Measurements from ENCODE around the gene NT5DC1. TPM values are rescaled to one million over a fixed set of nuclear protein-coding genes. Genes with fewer than 3 reads are reported as not detected.
"Not testable (repeated sequence)": the region's sequence is repeated elsewhere in the genome, so short reads cannot be mapped to it uniquely, and the experiment has no call there.

The NT5DC1 gene
- polyA plus RNA-seq, 6 donors from 2014 or later: 59.0 to 94.7 (median 72.8) TPM

DNA sequence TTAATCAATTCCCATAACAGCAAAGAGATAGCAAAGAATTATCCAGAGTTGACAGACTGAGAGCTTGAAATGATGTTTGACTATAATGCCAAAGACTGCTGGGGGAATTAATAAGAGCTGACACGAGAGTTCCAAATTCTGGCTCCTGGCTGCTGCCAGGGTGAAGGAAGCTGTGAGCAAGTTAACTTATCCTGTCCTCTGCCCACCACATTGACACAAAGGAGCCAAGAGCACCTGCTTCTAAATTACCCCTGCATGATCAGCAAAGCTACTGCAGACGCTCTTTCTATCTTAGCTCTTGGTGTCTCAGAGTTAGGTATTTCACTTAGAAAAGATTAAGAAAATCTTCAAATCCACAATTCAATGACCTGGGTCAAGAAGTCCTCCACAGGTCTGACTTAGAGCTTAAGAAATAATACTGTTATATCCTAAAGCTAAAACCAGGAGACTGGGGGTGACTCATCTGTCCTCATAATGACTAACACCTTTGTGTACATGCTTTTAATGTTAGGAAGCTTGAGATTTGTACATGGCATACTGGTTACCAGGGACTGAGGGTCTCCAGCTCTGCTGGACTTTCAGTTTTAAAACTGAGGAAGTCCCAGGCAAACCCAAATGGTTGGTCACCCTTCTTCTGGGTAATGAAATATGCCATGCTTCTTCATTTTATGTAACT is 26.8 kb upstream of the NT5DC1 start:
- Mint-ChIP-seq H3K4me1 (no peaks in the 10 kb centered on the region), H3K9me3 (no peaks in the 10 kb centered on the region), H3K36me3 (no peaks in the 10 kb centered on the region), H3K4me3 (no peak overlapping the region), H3K27me3 (peaks cover 15 to 20% (median 18%) of the 10 kb centered on the region in 3 donors), H3K27ac (no peak overlapping the region)
- DNase-seq (no peak), ATAC-seq (ENCODE audit: low read depth in 2 of 2) (no peak)

GRCh38 chr6:116074732-116075390 is 25.8 kb upstream of the NT5DC1 start:
- Mint-ChIP-seq H3K4me1 (no peaks in the 10 kb centered on the region), H3K4me3 (no peak overlapping the region), H3K27me3 (peaks cover 15 to 27% (median 22%) of the 10 kb centered on the region in 3 donors), H3K9me3 (no peaks in the 10 kb centered on the region), H3K27ac (no peak overlapping the region), H3K36me3 (no peaks in the 10 kb centered on the region)
- DNase-seq (no peak), ATAC-seq (ENCODE audit: low read depth in 2 of 2) (no peak)

DNA sequence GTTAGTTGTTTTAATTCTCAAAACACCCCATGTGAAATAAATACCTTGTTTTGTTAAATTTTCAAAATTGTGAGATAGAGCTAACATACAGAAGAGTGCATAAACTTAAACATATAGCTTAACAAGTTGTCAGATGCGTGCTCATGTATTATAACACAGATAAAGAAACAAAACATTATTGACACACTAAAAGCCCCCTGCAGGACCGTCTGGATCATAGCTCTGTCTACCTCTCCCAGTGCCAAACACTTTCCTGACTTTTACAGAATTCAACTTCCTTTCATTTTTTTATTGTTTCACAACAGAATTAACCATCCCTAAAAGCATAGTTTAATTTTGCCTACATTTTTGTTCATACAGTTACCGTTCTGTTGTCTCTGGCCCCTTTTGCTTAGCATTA is 22.1 kb upstream of the NT5DC1 start:
- Mint-ChIP-seq H3K36me3 (no peaks in the 10 kb centered on the region), H3K4me1 (no peaks in the 10 kb centered on the region), H3K9me3 (peaks cover 0 to 3% (median 0%) of the 10 kb centered on the region in 7 donors), H3K4me3 (no peak overlapping the region), H3K27ac (no peak overlapping the region), H3K27me3 (peaks cover 31 to 44% (median 32%) of the 10 kb centered on the region in 3 donors)
- no peak for ATAC-seq (ENCODE audit: low read depth in 2 of 2)
- no peak for DNase-seq

GRCh38 chr6:116078945-116079344 is 21.7 kb upstream of the NT5DC1 start:
- peaks cover 0 to 3% (median 0%) of the 10 kb centered on the region in 7 donors for H3K9me3 Mint-ChIP-seq
- peaks cover 28 to 44% (median 32%) of the 10 kb centered on the region in 3 donors for H3K27me3 Mint-ChIP-seq
- ATAC-seq (ENCODE audit: low read depth in 2 of 2) (no peak), DNase-seq (no peak)
- H3K4me1 Mint-ChIP-seq: no peaks in the 10 kb centered on the region
- H3K36me3 Mint-ChIP-seq: no peaks in the 10 kb centered on the region
- H3K4me3 Mint-ChIP-seq: no peak overlapping the region
- no peak overlapping the region for H3K27ac Mint-ChIP-seq

- Mint-ChIP-seq H3K27ac (no peak overlapping the region), H3K9me3 (peaks cover 0 to 3% (median 0%) of the 10 kb centered on the region in 7 donors), H3K27me3 (peaks cover 17 to 32% (median 21%) of the 10 kb centered on the region in 3 donors), H3K4me3 (no peak overlapping the region), H3K36me3 (no peaks in the 10 kb centered on the region), H3K4me1 (peaks cover 8 to 11% (median 9%) of the 10 kb centered on the region in 3 donors)
- DNase-seq: no peak
- ATAC-seq (ENCODE audit: low read depth in 2 of 2): no peak
These were observed 17.6 kb upstream of the NT5DC1 start for GRCh38 chr6:116083052-116083451.

GRCh38 chr6:116084284-116084683 is 16.4 kb upstream of the NT5DC1 start:
- Mint-ChIP-seq H3K4me1 (peaks cover 9 to 13% (median 9%) of the 10 kb centered on the region in 3 donors), H3K36me3 (no peaks in the 10 kb centered on the region), H3K27ac (no peak overlapping the region), H3K27me3 (peaks cover 14 to 20% (median 17%) of the 10 kb centered on the region in 3 donors), H3K9me3 (peaks cover 0 to 3% (median 0%) of the 10 kb centered on the region in 7 donors), H3K4me3 (no peak overlapping the region)
- DNase-seq (no peak), ATAC-seq (ENCODE audit: low read depth in 2 of 2) (no peak)

- H3K27me3 Mint-ChIP-seq: peaks cover 7 to 21% (median 12%) of the 10 kb centered on the region in 3 donors
- no peak overlapping the region for H3K4me3 Mint-ChIP-seq
- DNase-seq: peak; percentile 12
- ATAC-seq (ENCODE audit: low read depth in 2 of 2): peak; percentile 81 to 83
- peaks cover 0 to 2% (median 0%) of the 10 kb centered on the region in 7 donors for H3K9me3 Mint-ChIP-seq
- peak overlapping the region in 4 of 6 donors; percentile 12 to 57 (median 34) for H3K27ac Mint-ChIP-seq
- H3K36me3 Mint-ChIP-seq: peaks cover 0 to 4% of the 10 kb centered on the region in 2 donors
- peaks cover 9 to 18% (median 9%) of the 10 kb centered on the region in 3 donors for H3K4me1 Mint-ChIP-seq
These were observed 13.1 kb upstream of the NT5DC1 start for GRCh38 chr6:116087437-116088027.

DNA sequence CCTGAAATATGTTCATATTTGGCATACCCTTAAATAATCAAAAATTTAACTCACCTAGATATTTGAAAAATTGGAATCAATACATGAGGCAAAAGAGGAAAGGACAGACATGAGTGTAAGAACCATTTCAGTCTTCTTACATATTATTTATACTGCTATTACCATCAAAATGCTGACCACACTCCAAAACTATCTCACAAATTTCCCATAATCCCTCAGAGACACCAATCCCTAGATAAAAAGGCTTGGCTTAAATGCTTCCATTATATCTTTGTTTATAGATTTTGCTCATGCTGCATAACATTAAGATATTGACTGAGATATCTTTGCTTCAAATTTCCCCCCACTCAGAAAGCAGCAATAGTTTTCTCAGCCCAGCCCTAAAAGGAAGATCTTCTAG is 11.7 kb upstream of the NT5DC1 start:
- Mint-ChIP-seq H3K27me3 (peaks cover 4 to 22% (median 10%) of the 10 kb centered on the region in 3 donors), H3K4me3 (no peak overlapping the region)
- ATAC-seq (ENCODE audit: low read depth in 2 of 2): no peak

DNA sequence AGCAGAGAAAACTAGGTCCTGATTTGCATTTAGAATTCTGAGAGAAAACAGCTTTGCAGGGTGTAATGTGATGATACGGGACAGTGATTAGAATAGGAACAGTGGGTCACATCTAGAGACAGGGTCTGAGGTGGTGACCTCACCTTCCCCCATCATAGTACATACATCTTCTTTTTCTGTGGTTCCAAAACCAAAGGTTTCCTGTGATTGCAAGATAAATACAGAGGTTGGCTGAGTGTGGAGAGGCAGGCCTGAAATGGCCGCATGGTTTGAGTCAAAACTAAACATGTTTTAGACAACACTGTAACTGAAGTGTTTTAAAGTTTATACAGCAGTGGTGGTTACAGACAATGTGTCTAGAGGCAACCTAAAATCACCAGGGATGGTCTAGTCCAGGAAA is 10.4 kb upstream of the NT5DC1 start:
- peaks cover 0 to 4% of the 10 kb centered on the region in 2 donors for H3K36me3 Mint-ChIP-seq
- DNase-seq (no peak), ATAC-seq (ENCODE audit: low read depth in 2 of 2) (no peak)
- no peak overlapping the region for H3K27ac Mint-ChIP-seq
- no peak overlapping the region for H3K4me3 Mint-ChIP-seq
- H3K9me3 Mint-ChIP-seq: peaks cover 0 to 2% (median 0%) of the 10 kb centered on the region in 7 donors
- H3K27me3 Mint-ChIP-seq: peaks cover 0 to 22% (median 10%) of the 10 kb centered on the region in 3 donors
- peaks cover 9 to 18% (median 9%) of the 10 kb centered on the region in 3 donors for H3K4me1 Mint-ChIP-seq

More for the DNA sequence above, 11.7 kb upstream of the NT5DC1 start:
- Mint-ChIP-seq H3K36me3 (peaks cover 0 to 4% of the 10 kb centered on the region in 2 donors), H3K4me1 (peaks cover 9 to 18% (median 9%) of the 10 kb centered on the region in 3 donors), H3K27ac (no peak overlapping the region), H3K9me3 (peaks cover 0 to 2% (median 0%) of the 10 kb centered on the region in 7 donors)
- no peak for DNase-seq

DNA sequence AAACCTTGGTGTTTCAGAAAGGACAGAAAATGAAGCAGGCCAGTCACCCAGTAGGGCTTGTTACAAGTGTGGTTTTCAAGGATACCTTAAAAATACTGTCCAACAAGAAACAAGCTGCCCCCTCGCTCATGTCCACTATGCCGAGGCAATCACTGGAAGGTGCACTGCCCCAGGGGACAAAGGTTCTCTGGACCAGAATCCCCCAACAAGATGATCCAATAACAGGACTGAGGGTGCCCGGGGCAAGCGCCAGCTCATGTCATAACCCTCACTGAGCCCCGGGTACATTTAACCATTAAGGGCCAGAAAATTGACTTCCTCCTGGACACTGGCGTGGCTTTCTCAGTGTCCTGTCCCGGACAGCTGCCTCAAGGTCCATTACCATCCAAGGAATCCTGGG is 6.6 kb upstream of the NT5DC1 start:
- Mint-ChIP-seq H3K9me3 (peaks cover 0 to 16% (median 15%) of the 10 kb centered on the region in 7 donors), H3K4me1 (peaks cover 0 to 5% (median 0%) of the 10 kb centered on the region in 3 donors), H3K27me3 (peaks cover 0 to 22% (median 10%) of the 10 kb centered on the region in 3 donors), H3K36me3 (peaks cover 4 to 9% of the 10 kb centered on the region in 2 donors), H3K4me3 (no peak overlapping the region), H3K27ac (no peak overlapping the region)
- DNase-seq (no peak), ATAC-seq (ENCODE audit: low read depth in 2 of 2) (no peak)

DNA sequence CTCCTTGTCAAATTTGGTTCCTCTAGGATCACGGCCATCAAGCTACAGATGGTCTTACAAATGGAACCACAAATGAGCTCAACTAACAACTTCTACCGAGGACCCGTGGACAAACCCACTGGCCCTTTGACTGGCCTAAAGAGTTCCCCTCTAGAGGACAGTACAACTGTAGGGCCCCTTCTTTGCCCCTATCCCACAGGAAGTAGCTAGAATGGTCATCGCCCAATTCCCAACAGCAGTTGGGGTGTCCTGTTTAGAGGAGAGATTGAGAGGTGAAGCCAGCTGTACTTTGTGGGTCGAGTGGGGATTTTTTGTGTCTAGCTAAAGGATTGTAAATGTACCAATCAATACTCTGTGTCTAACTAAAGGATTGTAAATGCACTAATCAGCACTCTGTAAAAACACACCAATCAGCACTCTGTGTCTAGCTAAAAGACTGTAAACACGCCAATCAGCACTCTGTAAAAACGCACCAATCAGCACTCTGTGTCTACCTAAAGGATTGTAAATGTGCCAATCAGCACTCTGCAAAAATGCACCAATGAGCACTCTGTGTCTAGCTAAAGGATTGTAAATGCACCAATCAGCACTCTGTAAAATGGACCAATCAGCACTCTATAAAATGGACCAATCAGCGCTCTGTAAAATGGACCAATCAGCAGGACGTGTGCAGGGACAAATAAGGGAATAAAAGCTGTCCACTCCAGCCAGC is 4.4 kb upstream of the NT5DC1 start:
- not testable (repeated sequence) for ATAC-seq (ENCODE audit: low read depth in 2 of 2); H3K4me3 Mint-ChIP-seq
- peaks cover 0 to 16% (median 14%) of the 10 kb centered on the region in 7 donors for H3K9me3 Mint-ChIP-seq

DNA sequence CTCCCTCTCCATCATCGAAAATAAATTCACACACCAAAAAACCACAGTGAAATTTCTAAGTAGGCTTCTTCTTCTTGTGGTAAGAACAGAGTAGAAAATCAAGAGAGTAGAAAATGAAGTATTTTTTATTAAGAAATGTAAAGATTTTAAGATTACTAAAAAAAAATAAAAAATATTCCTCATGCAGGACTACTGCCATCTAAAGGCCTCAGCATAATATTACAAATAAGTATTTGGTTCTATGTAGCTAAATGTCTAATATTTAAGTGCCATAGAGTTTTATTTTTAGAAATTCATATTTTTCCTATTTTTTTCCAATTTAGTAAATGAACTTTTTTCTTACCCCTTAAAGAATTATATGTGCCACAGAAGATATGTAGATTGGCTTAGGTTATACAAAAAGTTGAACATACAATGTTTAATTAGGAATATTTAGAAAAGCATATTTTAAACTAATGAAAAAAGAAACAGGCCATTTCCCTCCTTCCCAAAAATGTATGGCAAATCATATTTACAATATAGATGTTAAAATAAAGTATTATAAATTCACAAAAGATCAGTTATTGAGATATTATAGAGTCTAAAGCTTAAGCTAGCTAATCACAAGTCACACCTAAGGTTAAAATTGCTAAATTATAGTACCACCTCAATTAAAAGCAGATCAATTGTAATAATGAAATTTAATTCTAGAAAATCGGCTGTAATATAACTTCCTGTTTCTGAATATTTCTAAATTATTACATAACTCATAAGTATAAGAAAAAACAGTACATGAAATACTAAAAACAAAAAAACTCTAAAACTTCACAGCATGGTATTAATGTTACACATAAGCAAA is 3.5 kb upstream of the NT5DC1 start:
- ATAC-seq (ENCODE audit: low read depth in 2 of 2): no peak
- H3K27ac Mint-ChIP-seq: no peak overlapping the region
- H3K4me3 Mint-ChIP-seq: no peak overlapping the region
- peaks cover 0 to 16% (median 14%) of the 10 kb centered on the region in 7 donors for H3K9me3 Mint-ChIP-seq
- peaks cover 0 to 13% (median 8%) of the 10 kb centered on the region in 3 donors for H3K27me3 Mint-ChIP-seq
- H3K4me1 Mint-ChIP-seq: peaks cover 12 to 18% (median 14%) of the 10 kb centered on the region in 3 donors
- peaks cover 0 to 9% of the 10 kb centered on the region in 2 donors for H3K36me3 Mint-ChIP-seq
- DNase-seq: peak; percentile 17

More for the DNA sequence above, 4.4 kb upstream of the NT5DC1 start:
- H3K4me1 Mint-ChIP-seq, DNase-seq, H3K27ac Mint-ChIP-seq, H3K36me3 Mint-ChIP-seq: not testable (repeated sequence)
- peaks cover 0 to 20% (median 10%) of the 10 kb centered on the region in 3 donors for H3K27me3 Mint-ChIP-seq
